Measurements from ENCODE around the gene TMEM132D. TPM values are rescaled to one million over a fixed set of nuclear protein-coding genes. Genes with fewer than 3 reads are reported as not detected.

TMEM132D gene
- total and polyA plus RNA-seq, 2 of the 8 experiments (the other 6 are each of a cell fraction or from before 2014, with no cell fraction given), result 3.5 to 10.1 TPM

- Histone ChIP-seq H4K20me1 (replicated peaks in 1 of 2; ENCODE audit: control insufficient read depth in 1 of 2, insufficient read depth in 2 of 2, low read length in 2 of 2) (no peaks in the 10 kb centered on the region), H3K4me2 (ENCODE audit: insufficient read depth in 1 of 2, low read depth in 2 of 2, low read length in 2 of 2) (no peak overlapping the region), H3K9me3 (ENCODE audit: insufficient read depth in 2 of 2, low read depth in 1 of 2, low read length in 1 of 2) (no peaks in the 10 kb centered on the region), H3K14ac (ENCODE audit: insufficient read length) (no peak overlapping the region), H3K9ac (replicated peaks in 1 of 4; ENCODE audit: extremely low read depth in 1 of 4, low read depth in 3 of 4, low read length in 3 of 4) (no peak overlapping the region), H3K18ac (ENCODE audit: extremely low read depth, low read length) (no peak overlapping the region), H2BK120ac (replicated peaks; ENCODE audit: low read depth, low read length) (no peak overlapping the region), H3K56ac (replicated peaks; ENCODE audit: insufficient read length, low read depth, low read length) (no peak overlapping the region), H2AFZ (ENCODE audit: low read length) (no peak overlapping the region), H2BK5ac (ENCODE audit: low read depth, low read length) (no peak overlapping the region), H3K23ac (ENCODE audit: insufficient read length) (no peak overlapping the region), H3K23me2 (ENCODE audit: low read depth, low read length) (peaks cover 5% of the 10 kb centered on the region; the same call in 1 of the 2 replicates), H3K79me2 (ENCODE audit: control insufficient read depth in 1 of 2, insufficient read depth in 2 of 2, low read length in 2 of 2) (no peaks in the 10 kb centered on the region), H3K27me3 (replicated peaks in 1 of 4; ENCODE audit: control insufficient read depth in 3 of 4, extremely low read depth in 1 of 4, insufficient read depth in 3 of 4, low read length in 3 of 4) (no peaks in the 10 kb centered on the region), H4K91ac (replicated peaks; ENCODE audit: insufficient read length, low read length) (no peak overlapping the region), H3K4me1 (replicated peaks in 1 of 4; ENCODE audit: control insufficient read depth in 3 of 4, insufficient read depth in 4 of 4, low read length in 3 of 4) (no peaks in the 10 kb centered on the region), H2BK12ac (ENCODE audit: low read depth, low read length) (no peak overlapping the region), H2BK15ac (ENCODE audit: low read length) (no peak overlapping the region), H4K5ac (ENCODE audit: insufficient read length, low read depth, low read length) (no peak overlapping the region), H3K79me1 (ENCODE audit: low read depth, low read length) (no peaks in the 10 kb centered on the region), H3K36me3 (ENCODE audit: control insufficient read depth in 2 of 4, insufficient read depth in 4 of 4, low read length in 3 of 4) (no peaks in the 10 kb centered on the region), H3K27ac (ENCODE audit: low read depth, low read length) (no peak overlapping the region), H3K4ac (replicated peaks; ENCODE audit: insufficient read length, low read depth, low read length) (no peak overlapping the region), H2AK5ac (ENCODE audit: low read depth, low read length) (no peak overlapping the region), H4K8ac (ENCODE audit: extremely low read depth, insufficient read depth, low read length) (no peak overlapping the region), H2BK20ac (ENCODE audit: low read length) (no peak overlapping the region), H3K4me3 (ENCODE audit: extremely low read depth in 1 of 4, insufficient read depth in 2 of 4, low read depth in 3 of 4, low read length in 4 of 4) (no peak overlapping the region)
- DNase-seq (ENCODE audit: low read depth in 1 of 2, low spot score in 2 of 2) (no peak), FAIRE-seq (no peak)
- whole genome bisulfite sequencing, 2 experiments (ENCODE audit: extremely low coverage in 1 of 2, insufficient coverage in 1 of 2, insufficient read length in 1 of 2, insufficient replicate concordance in 2 of 2, low coverage in 1 of 2, low lambda C conversion rate in 2 of 2, missing lambda C conversion rate in 1 of 2), result 95% methylated on average over 3 of the region's 3 CpGs; no CpG with 5 or more reads in 1 of the 2 experiments
- POLR2A ChIA-PET (ENCODE audit: partially characterized antibody), result no interaction called here
- CTCF ChIA-PET (ENCODE audit: partially characterized antibody), result no interaction called here
- no peak for TF ChIP-seq GABPA (IDR thresholded peaks at IDR 0.05; ENCODE audit: borderline replicate concordance, insufficient read depth, low read length)
- TF ChIP-seq NANOG (IDR thresholded peaks at IDR 0.05; ENCODE audit: insufficient read depth, low read depth, low read length, poor library complexity, severe bottlenecking), result no peak
Measured at GRCh38 chr12:129434790-129435189, 469.0 kb downstream of the TMEM132D start.

All from H1 (cell line).